B cell (primary cell): ENCODE data around the gene SHANK1. TPM values are rescaled to one million over a fixed set of nuclear protein-coding genes. Genes with fewer than 3 reads are reported as not detected.

ENCODE experiments used
- ATAC-seq: fragments of 200-7000 bp; cut with Tn5 transposase; one replicate; pipeline ENCODE4 v1.10.0; 2021; ENCODE audit warnings: low read depth, mild to moderate bottlenecking, moderate number of reproducible peaks, moderate library complexity
- CTCF ChIA-PET: fragments of 350-600 bp; sonication (Branson Sonifier 250); formaldehyde crosslinking; loops from one replicate; lab custom pipeline; 2021; ENCODE audit warnings: antibody characterized with exemption, inconsistent platforms; lab: Charles Lee
- POLR2A ChIA-PET: fragments of 350-600 bp; sonication (Branson Sonifier 250); formaldehyde crosslinking; loops from one replicate; lab custom pipeline; 2021; ENCODE audit warnings: antibody characterized with exemption; lab: Charles Lee
- DNase-seq: peaks from one replicate; pipeline ENCODE4 v3.0.0; 2013
- H2AFZ ChIP-seq: 2 replicates; pipeline ENCODE4 v1.6.1; 2012; ENCODE audit warnings: mild to moderate bottlenecking, low read depth, low read length; ENCODE audit not compliant: insufficient read depth, poor library complexity, severe bottlenecking
- H3K27ac ChIP-seq, 2 donors: 1 replicate in 1 of 2; 2 replicates in 1 of 2; pipeline ENCODE4 v1.5.1; 2012 to 2013; ENCODE audit warnings: low read length in 2 of 2, mild to moderate bottlenecking in 2 of 2, moderate library complexity in 1 of 2
- H3K27me3 ChIP-seq, 4 experiments: fragments of 200-600 bp in 1 of 4; sonication (generic) in 1 of 4; replicated peaks in 1 of 4; 1 replicate in 2 of 4; 2 replicates in 2 of 4; pipeline versions ENCODE4 v1.6.1 to v1.7.0; 2013 to 2016; ENCODE audit warnings: low read length in 3 of 4, mild to moderate bottlenecking in 2 of 4, mixed read lengths in 1 of 4, moderate library complexity in 1 of 4; ENCODE audit not compliant: insufficient read depth in 4 of 4, control insufficient read depth in 3 of 4; ENCODE audit errors: control extremely low read depth in 1 of 4
- H3K36me3 ChIP-seq, 2 experiments: replicated peaks in 1 of 2; 1 replicate in 1 of 2; 2 replicates in 1 of 2; pipeline versions ENCODE4 v1.6.1 to v1.7.1; 2013; ENCODE audit warnings: low read length in 1 of 2; ENCODE audit not compliant: insufficient read depth in 2 of 2, control insufficient read depth in 1 of 2; ENCODE audit errors: control extremely low read depth in 1 of 2, extremely low read depth in 1 of 2
- H3K4me1 ChIP-seq, 2 donors: fragments of 200-600 bp in 1 of 2; sonication (generic) in 1 of 2; 1 replicate in 1 of 2; 2 replicates in 1 of 2; pipeline versions ENCODE4 v1.5.1 to v1.6.1; 2013 to 2017; ENCODE audit warnings: low read length in 2 of 2; ENCODE audit not compliant: control insufficient read depth in 2 of 2, insufficient read depth in 2 of 2
- H3K4me2 ChIP-seq: replicated peaks from 2 replicates; pipeline ENCODE3; 2012; ENCODE audit warnings: mild to moderate bottlenecking, low read depth, low read length; ENCODE audit not compliant: poor library complexity, severe bottlenecking
- H3K4me3 ChIP-seq, 5 experiments: fragments of 200-600 bp in 1 of 5; sonication (generic) in 1 of 5; 1 replicate in 3 of 5; 2 replicates in 2 of 5; pipeline versions ENCODE4 v1.5.1 to v1.7.0; 2011 to 2016; ENCODE audit warnings: low read length in 4 of 5, mild to moderate bottlenecking in 4 of 5, low read depth in 2 of 5, control low read depth in 1 of 5, moderate library complexity in 1 of 5; ENCODE audit not compliant: insufficient read depth in 1 of 5; ENCODE audit errors: control extremely low read depth in 1 of 5, extremely low read depth in 1 of 5
- H3K79me2 ChIP-seq: fragments of 200-600 bp; sonication (generic); one replicate; pipeline ENCODE4 v1.6.0; 2016; ENCODE audit warnings: low read length; ENCODE audit not compliant: control insufficient read depth, insufficient read depth
- H3K9ac ChIP-seq: fragments of 200-600 bp; sonication (generic); 2 replicates; pipeline ENCODE4 v1.6.1; 2017; ENCODE audit warnings: mild to moderate bottlenecking, low read length, moderate library complexity
- H3K9me3 ChIP-seq, 3 donors: one replicate each; pipeline versions ENCODE4 v1.6.1 to v1.7.1; 2013; ENCODE audit warnings: low read length in 2 of 3; ENCODE audit not compliant: control insufficient read depth in 2 of 3, insufficient read depth in 1 of 3; ENCODE audit errors: control extremely low read depth in 1 of 3
- H4K20me1 ChIP-seq: 2 replicates; pipeline ENCODE4 v1.6.0; 2012; ENCODE audit warnings: mild to moderate bottlenecking, low read length; ENCODE audit not compliant: insufficient read depth, control insufficient read depth, poor library complexity, severe bottlenecking
- H3K27ac Mint-ChIP-seq: one replicate; pipeline ENCODE4 v1.8.0; 2021; ENCODE audit warnings: mixed read lengths
- H3K27me3 Mint-ChIP-seq: one replicate; pipeline ENCODE4 v1.8.0; 2021; ENCODE audit warnings: mixed read lengths
- H3K4me1 Mint-ChIP-seq: one replicate; pipeline ENCODE4 v1.8.0; 2021; ENCODE audit warnings: mixed read lengths
- H3K4me3 Mint-ChIP-seq: one replicate; pipeline ENCODE4 v1.8.0; 2021; ENCODE audit warnings: mixed read lengths
- H3K9me3 Mint-ChIP-seq: one replicate; pipeline ENCODE4 v1.8.0; 2022; ENCODE audit warnings: mixed read lengths; ENCODE audit not compliant: insufficient read depth
- CTCF ChIP-seq: fragments of 200-600 bp; IDR thresholded peaks from one replicate; pipeline ENCODE4 v1.8.0; 2022; ENCODE audit warnings: antibody characterized with exemption, mild to moderate bottlenecking
- EZH2 ChIP-seq: IDR thresholded peaks from 2 replicates; pipeline ENCODE4 v1.6.1; 2012; ENCODE audit warnings: borderline replicate concordance, low read depth, mild to moderate bottlenecking, moderate library complexity, low read length; ENCODE audit not compliant: insufficient read depth, poor library complexity, severe bottlenecking
- whole genome bisulfite sequencing: methylation state at CpG from one replicate; pipeline ENCODE4 v1.1.5; 2013; ENCODE audit warnings: missing lambda C conversion rate; ENCODE audit not compliant: insufficient coverage; 5-methylcytosine and 5-hydroxymethylcytosine counted together
- intact Hi-C: fragments of 100-400 bp; cut with micrococcal nuclease; formaldehyde crosslinking; loops from one replicate; pipeline ENCODE4 v1.10.0; 2022
- polyA plus RNA-seq: library from polyadenylated mRNA; depleted of rRNA; stranded (reverse); fragments of >200 nt; gene quantifications from 2 replicates; pipeline ENCODE4 v1.2.3, GENCODE V29; 2012
- total RNA-seq, 2 donors: library from RNA; stranded (reverse); fragments of 120-200 nt in 1 of 2; gene quantifications; 1 replicate in 1 of 2; 2 replicates in 1 of 2; pipeline versions ENCODE4 v1.2.3 to v1.2.4, GENCODE V29; 2013 to 2022

The SHANK1 gene
- total and polyA plus RNA-seq, 2 donors (not counting 1 experiment from before 2014, with no cell fraction given): not detected

- H3K9me3 Mint-ChIP-seq: no peaks in the 10 kb centered on the region
- H3K27me3 Mint-ChIP-seq: peaks cover 62% of the 10 kb centered on the region
- Histone ChIP-seq H3K27ac (no peak overlapping the region), H3K36me3 (no peaks in the 10 kb centered on the region), H3K9me3 (peaks cover 0 to 6% (median 0%) of the 10 kb centered on the region in 3 donors), H3K79me2 (no peaks in the 10 kb centered on the region), H3K9ac (no peak overlapping the region), H3K4me2 (peak overlapping the region; percentile 73), H3K4me1 (peaks cover 11 to 15% of the 10 kb centered on the region in 2 donors), H4K20me1 (no peaks in the 10 kb centered on the region), H3K4me3 (no peak overlapping the region), H3K27me3 (peaks cover 0 to 67% (median 11%) of the 10 kb centered on the region in 4 experiments), H2AFZ (no peak overlapping the region)
- WGBS: 2% methylated on average over 7 of the region's 13 CpGs
- DNase-seq: no peak
- CTCF ChIA-PET: no interaction called here
- POLR2A ChIA-PET: no interaction called here
- no peak for ATAC-seq
- no peak overlapping the region for H3K27ac Mint-ChIP-seq
- peak overlapping the region; percentile 41 for H3K4me3 Mint-ChIP-seq
- peaks cover 18% of the 10 kb centered on the region for H3K4me1 Mint-ChIP-seq
- intact Hi-C loops: no loop called here
- no peak for TF ChIP-seq EZH2
- no peak for TF ChIP-seq CTCF
These were observed 1.7 kb downstream of the SHANK1 start for GRCh38 chr19:50717891-50718254.

GRCh38 chr19:50717026-50717723, 2.4 kb downstream of the SHANK1 start:
- Mint-ChIP-seq H3K4me1 (peaks cover 18% of the 10 kb centered on the region), H3K4me3 (peak overlapping the region; percentile 53), H3K27ac (no peak overlapping the region), H3K27me3 (peaks cover 62% of the 10 kb centered on the region), H3K9me3 (no peaks in the 10 kb centered on the region)
- no peak overlapping the region for H3K27ac ChIP-seq
- no peaks in the 10 kb centered on the region for H3K79me2 ChIP-seq
- H3K36me3 ChIP-seq: no peaks in the 10 kb centered on the region
- 53% methylated on average over 21 of the region's 23 CpGs for WGBS
- ChIA-PET CTCF (no interaction called here), POLR2A (no interaction called here)
- no peak overlapping the region for H2AFZ ChIP-seq
- no peaks in the 10 kb centered on the region for H4K20me1 ChIP-seq
- peaks cover 11 to 15% of the 10 kb centered on the region in 2 donors for H3K4me1 ChIP-seq
- no peak overlapping the region for H3K4me3 ChIP-seq
- H3K9ac ChIP-seq: no peak overlapping the region
- peak; percentile 35 for ATAC-seq
- TF ChIP-seq CTCF (no peak), EZH2 (no peak)
- intact Hi-C loops: no loop called here
- H3K27me3 ChIP-seq: peaks cover 0 to 60% (median 9%) of the 10 kb centered on the region in 4 experiments
- H3K9me3 ChIP-seq: peaks cover 0 to 4% (median 0%) of the 10 kb centered on the region in 3 donors
- no peak for DNase-seq
- no peak overlapping the region for H3K4me2 ChIP-seq
